HG03025 (cell line): Measurements from ENCODE around the gene KCNF1.

ENCODE experiments used
- ATAC-seq: cut with Tn5 transposase; IDR thresholded peaks from one replicate; pipeline ENCODE4 v1.9.1; 2021; ENCODE audit warnings: mild to moderate bottlenecking, moderate library complexity; ENCODE audit not compliant: unreplicated experiment, low FRiP score

KCNF1 gene

DNA sequence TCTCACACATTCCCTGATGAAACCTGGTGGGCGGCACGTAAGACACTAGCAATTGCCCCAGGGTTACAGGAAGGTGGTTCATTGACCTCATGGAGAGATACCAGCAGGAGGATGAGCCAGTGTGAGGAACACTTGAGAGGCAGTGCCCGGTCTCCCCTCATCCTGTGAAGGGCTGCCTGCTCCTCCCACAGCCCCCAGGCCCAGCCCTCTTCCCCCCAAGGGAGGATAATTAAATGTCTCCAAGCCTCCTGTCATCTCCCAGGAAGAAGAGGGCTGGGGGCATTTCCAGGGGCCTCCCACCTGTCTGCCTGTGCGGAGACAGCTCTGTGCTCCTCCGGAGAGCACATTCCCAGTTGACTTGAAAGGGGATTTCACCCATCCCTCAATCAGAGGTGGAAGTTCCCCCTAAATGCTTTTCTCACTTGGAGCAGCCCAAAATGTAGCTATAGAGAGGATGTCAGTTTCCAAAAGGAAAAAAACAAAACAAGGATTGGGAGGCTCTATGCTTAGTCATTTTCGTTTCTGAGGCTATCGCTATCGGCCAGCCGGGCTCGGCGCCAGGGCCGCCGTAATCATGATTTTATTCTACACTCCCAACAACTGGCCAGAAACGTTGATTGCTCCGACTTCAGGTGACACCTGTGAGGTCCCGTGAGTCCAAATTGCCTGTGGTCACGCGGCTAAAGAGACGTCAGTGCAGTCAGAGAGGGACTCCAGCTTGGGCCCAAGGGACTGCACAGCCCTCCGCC lies 7.1 kb downstream of the KCNF1 start:
- no peak for ATAC-seq

DNA sequence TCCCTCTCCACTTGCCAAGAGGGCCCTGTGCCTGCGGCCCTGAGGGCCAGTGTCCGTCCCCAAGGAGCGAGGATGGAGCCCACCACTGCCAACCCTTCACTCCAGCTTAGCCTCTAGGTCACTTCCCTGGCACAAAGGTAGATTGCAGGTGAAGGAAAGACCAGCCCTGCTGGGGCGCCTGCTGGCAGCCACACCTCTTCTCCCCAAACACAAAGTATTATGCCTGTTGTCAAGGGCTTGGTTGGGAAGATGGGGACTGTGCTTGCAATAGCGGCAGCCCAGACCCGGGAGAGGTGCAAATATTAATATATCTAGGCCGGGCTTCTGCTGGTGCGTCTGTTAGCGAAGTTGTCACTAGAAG lies 7.7 kb downstream of the KCNF1 start:
- no peak for ATAC-seq

DNA sequence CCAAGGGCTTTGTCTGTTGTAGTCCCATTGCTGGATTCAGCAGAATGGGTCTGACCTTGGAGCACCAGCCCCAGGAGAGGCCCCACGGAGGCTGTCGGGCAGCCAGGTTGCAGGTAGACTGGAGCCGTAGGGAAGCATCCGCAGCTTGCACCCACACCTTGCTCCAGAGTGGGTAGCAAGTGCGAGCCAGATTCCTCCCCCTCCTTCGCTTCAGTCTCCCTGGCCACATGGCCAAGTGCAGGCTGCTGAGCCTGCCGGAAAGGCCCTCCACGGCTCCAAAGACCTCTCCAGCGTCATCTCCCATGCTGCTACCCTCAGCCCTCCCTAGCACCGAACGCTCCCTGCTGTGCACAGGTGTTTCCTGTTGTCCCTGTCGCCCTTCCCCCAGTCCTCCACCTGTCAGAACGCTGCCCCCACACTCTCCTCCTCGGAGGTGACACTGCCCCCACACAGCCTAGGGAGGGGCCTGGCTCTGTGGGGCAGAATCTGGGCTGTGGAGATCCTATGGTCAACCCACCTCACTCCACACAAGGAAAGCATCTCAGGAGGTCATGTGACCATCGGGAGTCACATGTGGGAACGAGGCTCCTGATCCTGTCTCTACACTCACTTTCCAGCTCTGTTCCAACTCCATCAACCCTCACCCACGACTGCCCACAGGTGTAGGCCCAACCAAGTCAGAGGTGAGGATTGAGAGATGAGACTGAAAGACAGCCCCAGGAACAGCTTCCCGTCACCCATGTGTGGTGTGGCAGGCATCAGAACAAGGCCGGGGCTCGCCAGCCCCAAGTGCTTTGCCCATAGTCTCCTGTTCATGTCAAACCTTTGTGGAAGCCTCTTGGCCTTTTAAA lies 8.3 kb downstream of the KCNF1 start:
- ATAC-seq, result no peak

DNA sequence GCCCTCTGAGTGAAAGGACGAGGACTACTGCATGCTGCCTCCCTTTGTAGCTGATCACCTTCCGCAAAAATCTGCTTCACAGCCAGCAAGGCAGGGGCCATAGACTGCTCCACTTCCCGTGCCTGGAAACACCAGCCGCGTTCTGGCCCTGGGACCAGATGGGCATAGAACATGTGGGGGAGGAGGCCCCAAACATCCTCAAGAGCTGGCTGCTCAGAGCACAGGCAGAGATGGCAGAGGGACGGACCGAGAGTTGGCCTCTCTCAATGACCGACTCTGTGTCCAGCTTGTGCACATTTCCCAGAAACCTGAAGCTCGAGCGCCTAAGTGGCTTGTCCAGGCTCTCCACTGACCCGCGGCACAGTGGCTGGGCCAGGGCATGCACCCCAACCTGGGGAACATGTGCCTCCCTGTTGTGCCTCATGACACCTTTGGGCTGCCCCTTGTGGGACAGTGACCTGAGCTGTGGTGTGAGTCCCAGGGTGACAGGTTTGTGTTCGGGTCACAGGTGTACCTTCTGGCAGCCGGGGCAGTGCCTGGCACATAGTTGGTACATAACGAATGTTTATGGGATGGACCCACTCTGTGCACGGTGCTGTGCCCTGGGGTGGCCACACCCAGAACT lies 9.1 kb downstream of the KCNF1 start:
- no peak for ATAC-seq

DNA sequence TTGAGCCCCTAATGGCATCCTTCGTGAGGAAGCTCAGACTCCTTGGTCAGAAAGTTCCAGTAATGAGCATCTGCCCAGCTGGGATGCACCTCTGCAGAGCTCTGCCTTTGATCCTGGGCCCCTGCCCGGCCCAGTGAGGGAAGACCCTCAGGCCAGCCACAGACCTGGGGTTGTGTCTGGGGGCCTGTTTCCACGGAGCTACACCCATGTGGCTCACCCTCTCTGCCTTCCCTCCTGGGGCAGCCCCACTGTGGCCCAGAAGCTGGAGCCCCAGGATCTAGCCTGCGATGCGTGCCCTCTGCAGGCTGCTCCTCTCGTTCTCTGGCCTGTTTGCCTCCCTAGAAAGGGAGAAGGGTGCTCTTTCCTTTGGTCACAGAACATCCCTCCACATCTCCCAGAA lies 9.8 kb downstream of the KCNF1 start:
- ATAC-seq, result no peak

DNA sequence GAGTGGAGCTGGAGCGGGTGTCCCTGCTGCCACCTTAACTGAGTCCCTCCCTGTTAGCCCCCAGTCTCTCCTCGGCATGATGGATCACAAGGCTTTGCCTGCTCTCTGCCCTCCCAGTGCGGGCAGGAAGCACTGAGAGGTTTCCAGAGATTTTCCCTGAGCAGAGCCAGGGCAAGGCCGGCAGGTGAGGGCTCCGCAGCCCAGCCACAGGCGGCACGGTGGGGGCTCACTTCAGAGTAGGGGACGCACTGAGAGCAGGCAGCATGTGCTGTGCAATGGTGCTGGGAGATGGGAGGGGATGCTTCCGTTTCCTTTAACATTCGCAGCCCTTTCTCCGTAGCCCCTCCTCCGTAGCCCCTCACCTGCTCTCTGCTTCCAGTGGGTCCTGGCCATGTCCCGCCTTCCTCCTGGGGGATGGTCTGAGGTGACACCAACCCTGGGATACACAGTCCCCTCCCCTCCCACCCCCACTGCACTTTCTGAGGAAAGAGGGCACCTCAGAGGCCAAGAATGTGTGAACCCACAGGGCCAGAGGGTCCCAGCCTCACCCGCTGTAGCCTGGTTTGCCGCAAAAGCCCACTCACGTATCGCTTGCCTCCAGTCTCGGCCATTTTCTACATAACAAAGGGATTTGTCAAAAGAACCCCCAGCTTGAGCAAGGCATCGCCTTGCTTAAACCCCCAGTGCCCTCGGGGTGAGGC lies 10.7 kb downstream of the KCNF1 start:
- no peak for ATAC-seq

DNA sequence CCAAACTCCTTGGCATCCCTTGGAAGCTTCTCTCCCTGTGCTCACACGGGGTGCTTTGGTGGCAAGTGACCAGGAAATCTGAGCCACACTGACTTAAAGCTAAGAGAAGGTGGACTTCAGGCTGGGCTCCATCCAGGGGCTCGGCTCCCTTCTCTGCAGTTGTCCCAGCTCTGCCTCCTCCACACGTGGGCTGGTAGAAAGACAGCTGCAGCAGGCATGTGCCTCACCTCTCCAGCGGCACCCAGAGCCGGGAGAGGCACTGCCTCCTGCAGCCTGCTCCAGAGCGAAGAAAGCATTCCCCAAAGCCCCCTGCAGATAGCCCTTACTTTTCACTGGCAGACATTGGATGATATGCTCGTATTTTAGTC lies 11.3 kb downstream of the KCNF1 start:
- ATAC-seq, result no peak

DNA sequence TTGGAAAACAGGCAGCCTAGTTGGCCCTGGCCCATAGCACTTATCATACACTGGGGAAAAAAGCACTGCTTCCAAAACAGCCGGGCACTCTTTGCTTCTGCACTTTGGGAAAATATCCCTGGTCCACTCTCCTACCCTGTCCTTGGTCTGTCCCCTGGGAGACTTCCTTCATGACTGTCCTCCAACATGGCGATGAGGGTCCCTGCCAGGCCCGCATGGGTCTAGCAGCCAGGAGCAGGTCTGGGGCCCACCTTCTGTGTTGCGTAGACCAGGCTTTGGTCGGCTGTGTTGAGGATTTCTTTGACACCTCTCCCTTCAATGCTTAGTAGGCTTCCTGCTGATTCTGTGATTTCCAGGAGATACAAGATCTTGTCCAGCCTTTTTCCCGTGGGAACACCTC lies 12.2 kb downstream of the KCNF1 start:
- ATAC-seq, result no peak

DNA sequence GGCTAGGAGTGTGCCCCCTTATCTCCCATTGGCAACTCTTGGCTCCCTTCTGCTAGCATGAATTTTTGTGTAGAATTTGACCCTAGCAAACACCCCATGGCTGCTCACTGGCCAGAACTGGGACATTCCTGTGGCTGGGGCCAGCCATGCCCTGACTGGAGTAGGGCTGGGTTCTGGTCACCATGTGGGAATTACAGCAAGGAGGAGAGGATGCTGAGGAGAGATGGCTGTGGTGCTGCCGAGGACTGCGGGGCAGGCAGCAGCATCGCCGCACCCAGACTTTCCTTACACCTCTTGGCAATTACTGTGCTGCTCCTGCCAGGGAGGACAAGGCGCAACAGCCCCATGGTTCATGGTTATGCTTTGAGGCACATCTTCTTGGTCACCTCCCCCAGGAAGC lies 12.7 kb downstream of the KCNF1 start:
- no peak for ATAC-seq

DNA sequence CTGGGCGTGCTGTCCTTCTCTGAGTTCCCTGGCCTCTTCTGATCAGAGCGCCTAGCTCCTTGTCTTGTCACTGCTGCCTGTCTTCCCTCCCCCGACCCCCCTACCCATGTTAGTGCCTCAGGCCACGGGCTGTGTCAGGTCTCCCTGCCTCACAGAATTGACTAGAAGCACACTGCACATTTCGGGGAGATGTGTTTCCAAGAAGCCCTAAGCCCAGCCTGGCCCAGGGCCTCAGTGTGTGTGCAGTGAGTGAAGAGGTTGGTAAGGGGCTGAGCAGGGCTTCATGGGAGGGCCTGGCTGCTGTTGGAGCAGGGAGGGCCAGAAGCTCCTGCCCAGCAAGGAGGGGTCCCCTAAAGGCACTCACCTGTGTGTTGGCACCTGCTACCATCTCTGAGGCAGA lies 13.1 kb downstream of the KCNF1 start:
- ATAC-seq, result no peak

DNA sequence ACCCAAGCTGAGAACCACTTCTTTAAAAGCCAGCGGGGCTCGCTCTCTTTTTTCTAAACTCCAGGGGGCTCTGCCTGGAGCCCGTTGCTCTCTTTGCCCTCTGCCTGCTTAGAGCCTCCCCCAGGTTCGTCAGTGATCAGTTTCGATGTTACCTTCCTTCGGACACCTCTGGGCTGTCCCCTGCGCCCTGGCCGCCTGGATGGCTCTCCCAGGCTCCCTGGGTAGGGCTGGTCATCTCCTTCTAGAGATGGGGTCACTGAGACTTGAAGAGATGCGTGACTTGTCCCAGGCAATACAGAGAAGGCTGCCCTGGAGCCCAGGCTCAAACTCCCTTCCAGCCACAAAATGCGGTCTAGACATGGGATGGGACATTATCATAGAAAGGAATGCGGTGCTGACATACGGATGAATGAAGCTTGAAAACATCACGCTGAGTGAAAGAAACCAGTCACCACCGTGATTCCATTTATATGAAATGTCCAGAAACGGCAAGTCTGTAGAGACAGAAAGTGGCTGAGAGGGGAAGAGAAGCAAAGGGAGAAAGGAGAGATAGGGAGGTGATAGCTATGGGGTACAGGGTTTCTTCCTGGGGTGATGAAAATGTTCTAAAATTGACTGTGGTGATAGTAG lies 14.6 kb downstream of the KCNF1 start:
- ATAC-seq, result no peak

DNA sequence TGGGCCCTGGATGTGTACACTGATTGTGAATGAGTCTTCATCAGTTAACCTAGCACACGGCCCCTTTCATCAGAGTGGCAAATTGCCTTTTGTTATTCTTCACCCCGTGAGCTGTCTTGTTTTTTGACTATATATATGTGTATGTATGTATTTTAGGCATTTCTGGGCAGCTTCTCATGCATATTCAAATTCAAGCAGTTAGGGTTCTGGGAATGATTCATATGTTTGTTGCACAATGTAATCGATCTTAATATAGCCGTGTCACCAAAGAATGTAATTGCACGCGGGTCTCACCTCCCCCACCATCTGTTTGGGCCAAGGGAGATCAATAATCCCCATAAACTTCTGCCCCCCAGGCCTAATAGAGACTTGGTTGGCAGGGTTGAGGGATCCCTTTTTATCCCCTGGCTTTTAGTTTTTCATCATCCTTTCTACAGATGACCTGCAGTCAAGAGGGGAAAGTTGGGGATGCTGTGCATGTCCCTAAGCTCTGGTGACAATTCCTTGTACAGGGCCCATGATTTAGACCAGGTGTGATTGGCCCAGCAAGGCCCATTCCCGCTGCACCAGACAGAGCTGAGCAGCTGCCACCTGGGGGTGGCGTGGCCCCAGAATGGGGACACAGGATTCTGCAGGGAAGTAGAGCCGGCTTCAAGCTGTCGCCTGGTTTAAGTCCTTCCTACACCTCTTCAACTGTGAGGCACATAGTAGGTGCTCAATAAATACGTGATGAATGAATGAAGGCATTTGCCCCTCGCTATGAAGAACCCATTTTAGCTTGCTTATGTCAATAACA lies 19.2 kb downstream of the KCNF1 start:
- no peak for ATAC-seq

DNA sequence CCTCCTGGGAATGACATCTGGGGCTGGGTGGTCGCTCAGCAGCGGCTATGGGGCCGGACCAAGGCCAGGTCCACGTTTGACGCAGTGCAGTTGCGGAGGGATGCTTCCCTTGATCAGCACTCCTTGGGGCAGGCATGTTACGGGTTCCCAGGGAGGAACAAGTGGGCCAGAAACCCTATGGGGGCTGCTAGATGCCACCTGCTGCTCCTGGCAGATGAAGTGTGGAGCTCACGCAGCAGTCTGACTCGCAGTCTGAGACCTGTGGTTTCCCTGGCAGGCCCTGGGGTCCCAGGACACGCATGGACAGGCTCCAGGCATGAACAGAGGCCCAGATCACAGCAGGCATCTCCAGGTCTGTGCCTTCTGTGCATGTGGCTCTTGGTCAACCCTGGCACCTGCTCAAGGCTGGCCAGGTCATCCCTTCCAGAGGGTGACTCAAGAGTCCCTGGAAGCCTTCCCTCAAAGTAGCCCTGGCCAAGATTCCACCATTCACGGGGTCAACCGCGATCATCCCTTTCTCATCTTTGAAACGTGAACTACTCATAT lies 20.0 kb downstream of the KCNF1 start:
- no peak for ATAC-seq

DNA sequence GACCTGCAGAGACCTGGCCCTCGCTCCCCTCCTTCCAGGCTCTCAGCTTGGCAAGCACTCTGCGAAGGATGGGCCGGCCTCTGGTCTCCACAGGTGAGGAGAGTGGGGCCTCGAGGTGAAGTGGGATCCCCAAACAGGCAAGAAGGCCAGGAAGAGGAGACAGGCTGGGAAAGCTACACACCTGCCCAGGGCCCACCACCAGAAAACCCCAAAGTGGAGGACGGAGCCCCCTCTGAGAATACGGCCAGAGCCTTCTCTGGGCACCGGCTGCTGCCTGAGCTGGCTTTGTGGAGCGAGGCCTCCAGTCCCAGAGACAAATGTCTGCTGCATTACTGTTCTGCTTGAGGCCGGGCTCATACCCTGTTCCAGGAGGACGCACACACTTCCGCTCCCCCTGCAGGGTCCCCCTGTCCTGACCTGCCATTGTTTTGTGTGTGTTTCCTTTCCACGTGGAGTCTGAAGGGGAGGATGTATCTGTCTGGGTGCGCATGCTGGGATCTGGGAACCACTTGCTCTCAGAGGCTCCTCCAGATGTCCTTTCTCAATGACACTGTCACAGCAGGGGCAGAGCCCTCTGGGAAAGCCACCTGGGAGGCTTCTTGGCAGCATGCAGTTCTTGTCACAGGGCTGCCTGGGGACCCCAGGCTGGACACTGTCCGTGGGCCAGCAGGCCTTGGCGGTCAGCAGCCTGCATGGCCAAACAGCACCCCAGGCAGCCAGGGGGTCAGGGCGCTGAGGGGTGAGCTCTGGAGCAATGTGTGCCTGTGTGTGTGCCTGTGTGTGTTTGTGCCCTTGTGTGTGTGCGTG lies 20.8 kb downstream of the KCNF1 start:
- no peak for ATAC-seq

DNA sequence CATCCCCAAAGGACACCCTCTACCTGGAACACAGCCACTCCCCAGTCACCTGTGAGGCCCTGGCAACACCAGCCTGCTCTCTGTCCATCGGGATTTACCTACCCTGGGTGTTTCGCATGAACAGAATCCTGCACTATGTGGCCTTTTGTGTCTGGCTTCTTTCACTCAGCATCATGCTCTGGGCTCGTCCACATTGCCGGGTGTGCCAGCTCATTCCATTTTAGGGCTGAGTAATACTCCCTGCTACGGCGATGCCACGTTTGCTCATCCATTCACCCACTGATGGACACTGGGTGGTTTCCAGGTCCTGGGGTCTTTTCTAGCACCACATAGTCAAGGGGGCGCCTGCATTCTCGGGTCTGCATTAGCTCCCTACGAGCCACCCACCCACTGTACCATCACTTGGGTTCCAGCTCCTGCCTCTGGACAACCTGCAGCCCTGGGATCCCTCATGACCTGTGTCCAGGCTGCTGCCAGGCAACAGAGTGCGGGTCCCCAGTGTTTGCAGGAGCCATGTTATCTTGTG lies 22.0 kb downstream of the KCNF1 start:
- no peak for ATAC-seq

DNA sequence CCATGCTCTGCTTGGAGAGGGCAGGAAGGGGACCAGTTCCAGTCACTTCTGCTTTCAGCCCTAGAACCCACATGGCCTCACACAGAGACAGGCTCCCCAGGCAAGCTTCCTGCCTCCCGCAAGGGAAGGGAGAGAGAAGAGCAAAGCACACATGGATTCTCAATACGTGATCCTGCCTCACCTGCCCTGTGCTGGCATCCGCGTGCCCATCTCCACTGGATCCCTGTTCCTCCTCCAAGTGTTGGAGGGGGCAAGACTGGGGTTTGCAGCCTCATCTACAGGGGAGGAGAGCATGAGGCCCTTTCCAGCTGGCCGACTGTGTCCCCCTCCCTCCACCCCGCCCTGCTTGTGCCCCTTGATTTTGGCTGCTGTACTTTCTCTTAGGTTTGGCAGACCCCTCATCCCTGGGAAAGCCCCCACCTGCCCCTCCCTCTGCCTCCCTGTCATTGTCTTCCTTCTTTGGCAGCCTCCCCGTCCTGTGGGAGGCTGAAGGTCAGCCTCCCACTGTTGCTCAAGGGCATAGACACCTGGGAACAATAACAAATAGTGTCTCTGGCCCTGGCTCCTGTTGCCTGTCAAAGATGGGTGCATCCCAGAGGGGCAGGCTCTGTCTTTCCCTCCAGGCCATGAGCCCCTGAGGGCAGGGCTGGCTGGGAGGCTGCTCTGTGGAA lies 22.7 kb downstream of the KCNF1 start:
- no peak for ATAC-seq

DNA sequence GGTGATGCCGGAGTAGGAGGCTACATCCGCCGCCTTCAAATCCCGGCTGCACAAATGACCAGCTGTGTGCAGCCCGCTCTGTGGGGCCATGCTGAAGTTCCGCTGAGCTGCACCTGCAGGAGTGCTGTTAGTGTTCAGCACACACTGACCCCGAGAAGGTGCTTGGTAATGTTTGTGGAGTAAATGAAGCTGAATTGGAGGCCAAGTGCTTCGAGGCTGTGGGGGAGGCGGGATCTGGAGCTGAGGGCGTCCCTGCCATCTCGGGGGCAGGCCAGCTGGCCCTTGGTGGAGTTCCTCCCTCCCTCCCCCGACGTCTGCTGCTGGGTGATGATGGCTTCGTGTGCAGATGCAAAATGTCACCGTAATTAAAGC lies 23.2 kb downstream of the KCNF1 start:
- no peak for ATAC-seq

DNA sequence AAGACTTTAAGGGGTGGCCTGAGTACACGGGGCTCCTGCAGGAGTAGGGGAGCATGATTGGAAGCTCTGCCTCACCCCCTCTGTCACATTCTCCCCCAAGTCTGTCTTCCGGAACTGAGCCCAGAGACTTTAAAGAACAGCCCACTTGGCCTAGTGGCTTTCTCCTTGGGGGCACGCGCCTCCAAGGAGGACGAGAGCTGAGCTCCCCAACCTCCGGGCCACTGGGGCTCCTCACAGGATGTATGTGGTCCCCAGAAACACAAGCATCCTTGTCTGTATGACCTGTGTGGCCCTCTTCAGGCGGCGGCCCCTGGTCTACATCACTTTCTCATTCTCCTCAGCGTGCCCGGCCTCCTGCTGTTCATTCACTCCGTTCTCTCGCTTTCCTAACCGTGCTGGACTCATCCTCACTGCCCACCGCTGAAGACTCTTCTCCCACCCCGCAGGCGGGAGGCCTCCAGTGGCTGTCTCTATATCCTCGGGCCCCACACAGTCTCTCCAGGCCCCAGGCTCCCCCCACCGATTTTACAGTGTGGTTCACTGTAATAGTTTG lies 23.7 kb downstream of the KCNF1 start:
- ATAC-seq, result no peak
